ENCODE measurements around the gene ANAPC2.

Gene ANAPC2

DNA sequence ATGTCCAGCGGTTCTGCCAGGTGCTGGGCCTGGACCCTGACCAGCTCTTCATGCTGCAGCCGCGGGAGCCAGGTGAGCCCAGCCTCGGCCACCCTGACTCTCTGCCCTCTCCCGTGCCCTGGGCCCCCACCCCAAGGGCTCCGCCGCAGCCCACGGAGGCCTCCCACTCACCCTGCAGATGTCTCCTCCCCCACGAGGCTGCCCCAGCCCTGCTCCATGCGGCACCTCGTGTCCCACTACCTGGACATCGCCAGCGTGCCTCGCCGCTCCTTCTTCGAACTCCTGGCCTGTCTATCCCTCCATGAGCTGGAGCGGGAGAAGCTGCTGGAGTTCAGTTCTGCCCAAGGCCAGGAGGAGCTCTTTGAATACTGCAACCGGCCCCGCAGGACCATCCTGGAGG is 26.3 kb upstream of the ANAPC2 start:
- DNase-seq (ENCODE audit: low read depth), result no peak

- no peak for DNase-seq (ENCODE audit: low read depth)
Measured at GRCh38 chr9:137213160-137214060, 25.1 kb upstream of the ANAPC2 start.

DNA sequence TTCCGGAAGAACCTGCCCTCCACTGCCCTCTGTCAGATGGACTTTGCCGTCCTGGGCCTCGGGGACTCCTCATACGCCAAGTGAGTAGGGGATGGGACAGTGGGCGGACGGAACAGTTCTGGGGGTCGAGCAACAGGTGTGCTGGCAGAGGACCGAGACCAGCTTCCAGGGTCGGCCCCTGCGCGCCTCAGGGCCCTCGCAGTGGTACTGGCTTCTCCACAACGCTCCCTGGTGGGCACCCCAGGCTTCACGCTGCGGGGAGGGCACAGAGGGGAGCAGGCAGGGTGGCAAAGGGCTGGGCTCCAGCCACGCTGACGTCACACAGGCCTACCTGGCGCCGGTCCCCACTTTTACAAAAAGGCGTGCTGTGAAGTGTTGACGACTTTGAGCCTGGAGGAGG is 24.2 kb upstream of the ANAPC2 start:
- DNase-seq (ENCODE audit: low read depth), result no peak

GRCh38 chr9:137211532-137211931 is 23.2 kb upstream of the ANAPC2 start:
- no peak for DNase-seq (ENCODE audit: low read depth)

DNA sequence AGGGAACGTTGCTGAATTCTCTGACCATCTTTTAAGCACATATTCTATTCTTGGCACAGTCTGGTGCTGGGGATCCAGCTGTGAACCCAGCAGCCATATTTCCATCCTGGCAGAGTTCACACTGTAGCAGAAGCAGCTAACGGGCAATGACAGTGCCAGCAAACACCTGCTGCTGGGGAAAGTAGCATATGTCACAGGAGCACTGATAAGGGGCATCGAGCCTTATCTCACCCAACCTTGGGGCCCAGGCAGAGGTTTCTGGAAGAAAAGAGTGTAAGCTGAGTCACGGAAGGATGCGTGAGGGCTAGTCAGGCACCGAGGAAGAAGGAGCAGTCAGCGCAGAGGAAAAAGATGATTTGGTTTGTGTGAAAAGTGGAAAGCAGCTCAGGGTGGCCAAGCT is 18.2 kb upstream of the ANAPC2 start:
- DNase-seq (ENCODE audit: low read depth), result no peak

DNA sequence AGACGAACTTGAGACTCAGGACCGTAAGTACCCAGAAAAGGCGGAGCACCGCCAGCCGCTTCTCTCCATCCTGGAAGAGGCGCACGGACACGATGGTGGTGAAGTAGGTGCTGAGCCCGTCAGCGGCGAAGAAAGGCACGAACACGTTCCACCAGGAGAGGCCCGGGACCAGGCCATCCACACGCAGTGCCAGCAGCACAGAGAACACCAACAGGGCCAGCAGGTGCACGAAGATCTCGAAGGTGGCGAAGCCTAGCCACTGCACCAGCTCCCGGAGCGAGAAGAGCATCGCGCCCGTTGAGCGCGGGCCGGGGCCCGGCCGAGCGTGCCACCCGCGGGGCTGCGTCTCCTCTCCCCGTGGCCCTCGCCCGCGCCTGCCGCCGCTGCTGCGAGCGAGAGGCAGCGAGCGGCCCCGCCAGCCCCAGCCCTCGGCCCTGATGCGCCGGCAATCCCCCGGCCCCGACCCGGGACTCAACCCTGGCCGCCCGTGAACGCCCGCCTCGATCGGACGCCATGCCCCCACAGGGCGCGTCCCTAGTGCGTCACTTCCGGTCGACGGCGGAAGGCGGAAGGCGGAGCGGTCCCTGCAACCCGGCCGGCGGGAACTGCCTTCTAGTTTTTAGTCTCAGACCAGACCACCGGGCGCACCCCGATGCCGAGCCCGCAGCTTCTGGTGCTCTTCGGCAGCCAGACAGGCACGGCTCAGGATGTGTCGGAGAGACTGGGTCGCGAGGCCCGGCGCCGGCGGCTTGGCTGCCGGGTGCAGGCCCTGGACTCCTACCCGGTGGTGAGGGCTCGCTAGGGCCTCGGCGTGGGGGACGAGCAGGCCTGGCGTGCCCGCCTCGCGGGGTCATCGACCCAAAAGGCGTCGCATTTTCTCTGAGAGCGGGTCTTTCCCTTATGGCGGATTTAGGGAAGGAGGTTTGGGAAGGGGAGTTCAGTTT is 17.0 kb upstream of the ANAPC2 start, which contains the start of the genes NDOR1 and TMEM203:
Gene NDOR1 (plus strand): TSS at position 575 of the 944 bp plus-strand sequence. CDS start 78 bp downstream, at position 653.
Gene TMEM203 (minus strand): TSS at position 523 of the 944 bp plus-strand sequence. CDS start 234 bp downstream, at position 289.
- DNase-seq (ENCODE audit: low read depth), result peak; percentile 42

DNA sequence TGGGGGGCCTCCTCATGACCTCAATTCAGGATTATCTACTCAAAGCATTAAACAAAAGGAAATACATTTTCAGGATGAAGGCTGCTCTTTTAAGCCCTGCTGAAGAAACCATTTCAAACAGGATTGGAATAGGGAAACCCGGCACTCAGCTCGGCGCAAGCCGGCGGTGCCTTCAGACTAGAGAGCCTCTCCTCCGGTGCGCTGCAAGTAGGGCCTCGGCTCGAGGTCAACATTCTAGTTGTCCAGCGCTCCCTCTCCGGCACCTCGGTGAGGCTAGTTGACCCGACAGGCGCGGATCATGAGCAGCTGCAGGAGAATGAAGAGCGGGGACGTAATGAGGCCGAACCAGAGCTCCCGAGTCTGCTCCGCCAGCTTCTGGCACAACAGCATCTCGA is 16.4 kb upstream of the ANAPC2 start:
- no peak for DNase-seq (ENCODE audit: low read depth)

- no peak for DNase-seq (ENCODE audit: low read depth)
Measured at GRCh38 chr9:137202966-137203365, 14.6 kb upstream of the ANAPC2 start.

DNA sequence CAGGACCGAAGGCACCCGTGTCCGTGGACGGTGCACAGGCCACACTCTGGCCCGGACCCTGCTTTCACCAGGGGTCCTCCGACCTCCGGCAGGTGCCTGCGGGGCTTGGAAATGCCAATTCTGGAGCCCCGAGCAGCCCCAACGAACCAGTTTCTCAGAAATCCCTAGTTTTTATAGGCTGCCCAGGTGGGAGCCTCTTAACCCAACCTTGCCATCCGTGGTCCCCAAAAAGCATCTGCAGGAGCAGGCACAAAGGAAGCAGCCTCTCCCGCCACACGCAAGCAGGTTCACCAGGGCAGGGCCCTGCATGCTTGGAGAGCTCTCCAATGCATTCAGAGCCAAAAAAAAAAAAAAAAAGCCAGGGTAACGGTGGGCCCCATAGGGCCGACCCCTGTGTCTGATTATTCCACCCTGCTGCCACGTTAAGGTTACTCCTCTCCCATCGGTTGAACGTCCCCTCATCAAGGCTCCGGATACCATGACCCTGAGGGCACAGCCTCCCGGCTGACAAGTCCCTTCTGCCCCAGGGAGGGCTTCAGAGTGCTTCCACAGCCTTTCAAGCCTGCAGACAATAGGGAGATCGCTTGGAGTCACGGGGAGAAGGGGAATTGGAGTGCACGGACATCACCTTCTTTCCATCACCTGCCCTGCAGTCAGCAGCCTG is 13.0 kb upstream of the ANAPC2 start:
- no peak for DNase-seq (ENCODE audit: low read depth)

DNA sequence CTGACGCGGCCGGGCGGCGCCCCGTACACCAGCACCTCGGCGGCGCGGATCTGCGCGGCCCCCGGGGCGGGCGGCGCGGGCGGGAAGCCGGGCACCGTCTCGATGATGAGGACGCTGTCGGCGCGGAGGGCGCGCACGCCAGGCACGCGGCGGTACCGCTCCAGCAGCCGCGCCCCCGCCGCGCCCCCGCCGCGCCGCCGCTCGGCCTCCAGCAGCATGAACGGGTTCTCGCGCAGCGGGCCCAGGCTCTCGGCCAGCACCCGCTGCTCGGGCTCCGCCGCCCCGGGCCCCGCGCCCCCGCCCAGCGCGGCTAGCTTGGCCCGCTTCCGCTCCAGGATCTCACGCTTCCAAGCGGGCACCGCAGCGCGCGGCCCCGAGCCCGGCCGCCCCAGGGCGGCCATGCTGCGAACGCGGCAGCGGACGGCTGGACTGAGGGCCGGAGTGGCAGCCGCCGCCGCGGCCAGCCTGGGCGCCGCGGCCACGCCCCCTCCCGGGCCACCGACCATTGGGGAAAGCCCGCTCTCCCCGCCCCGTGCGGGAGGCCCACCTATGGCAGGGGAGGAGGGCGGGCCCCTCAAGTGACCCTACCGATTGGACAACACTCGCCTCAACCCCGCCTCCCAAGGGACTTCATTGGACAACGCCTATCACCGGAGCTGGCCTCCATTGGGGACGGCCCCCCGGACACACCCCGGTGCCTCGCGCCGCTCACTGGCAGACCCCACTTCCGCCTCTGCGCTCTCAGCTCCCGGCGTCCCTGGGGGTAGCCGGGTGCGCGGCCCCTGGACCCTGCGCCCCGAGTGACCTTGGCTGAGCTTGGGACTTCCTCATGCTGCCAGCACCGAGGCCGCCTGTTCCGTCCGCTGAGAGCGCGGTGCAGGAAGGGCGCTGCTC is 12.2 kb upstream of the ANAPC2 start, which contains the start of gene TPRN:
Gene TPRN (minus strand): TSS at position 431 of the 894 bp plus-strand sequence. CDS start 30 bp downstream, at position 401.
- DNase-seq (ENCODE audit: low read depth), result peak; percentile 82

GRCh38 chr9:137199411-137200121 is 11.2 kb upstream of the ANAPC2 start:
- no peak for DNase-seq (ENCODE audit: low read depth)

DNA sequence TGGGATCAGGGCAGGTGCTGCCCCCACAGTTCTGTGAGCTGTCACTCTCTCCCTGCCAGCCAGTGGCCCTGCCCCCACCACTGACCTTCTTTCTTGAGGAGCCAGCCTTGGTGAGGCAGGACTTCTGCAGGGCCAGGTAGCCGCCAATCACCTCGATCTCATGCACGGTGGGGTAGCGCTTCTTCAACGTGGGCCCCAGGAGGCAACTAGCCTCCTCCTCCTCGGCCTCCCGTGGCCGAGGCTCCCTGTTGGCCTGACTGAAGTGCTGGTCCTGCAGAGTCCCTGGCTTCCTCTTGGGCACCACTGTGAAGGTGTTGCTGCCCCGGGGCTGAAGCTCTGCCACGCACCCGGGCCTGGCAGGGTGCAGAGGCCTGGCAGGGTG is 10.5 kb upstream of the ANAPC2 start:
- no peak for DNase-seq (ENCODE audit: low read depth)

DNA sequence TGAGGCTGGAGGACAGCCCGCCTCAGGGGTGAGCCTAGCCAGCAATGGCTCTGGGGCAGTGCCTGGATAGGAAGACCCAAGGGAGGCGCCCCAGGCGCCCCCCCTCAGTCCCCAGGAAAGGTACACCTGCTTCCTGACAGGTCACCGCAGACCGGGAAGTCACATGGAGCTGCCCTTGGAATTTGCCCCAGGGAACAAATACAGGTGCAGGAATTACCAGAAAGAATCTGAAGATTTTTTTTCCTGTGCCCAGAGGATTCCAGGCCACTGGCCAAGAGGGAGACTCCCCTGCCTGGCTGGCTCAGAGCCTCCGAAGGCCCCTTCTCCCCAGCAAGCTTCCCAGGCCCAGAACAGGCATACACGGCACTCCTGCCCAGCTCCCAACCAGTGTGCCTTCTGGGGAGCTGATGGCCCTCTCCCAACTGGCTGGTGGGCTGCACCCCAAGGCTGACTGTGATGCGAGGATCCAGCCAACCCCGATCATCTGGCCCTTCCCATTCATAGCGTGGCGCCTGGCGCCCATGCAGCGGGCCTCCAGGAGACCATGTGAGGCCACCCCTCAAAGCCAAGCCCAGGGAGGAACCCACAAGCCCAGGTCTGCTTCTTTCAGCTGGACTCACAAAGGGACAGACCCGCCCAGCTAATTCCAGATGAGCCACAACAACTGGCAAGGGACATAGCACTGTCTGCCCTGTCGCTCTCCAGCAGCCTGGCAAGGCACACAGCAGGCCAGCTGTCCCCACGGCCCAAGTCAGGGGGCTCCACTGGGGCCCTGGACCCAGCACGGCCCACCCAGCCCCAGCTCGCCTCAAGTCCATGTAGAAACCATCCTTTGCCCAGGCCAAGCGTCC is 9.9 kb upstream of the ANAPC2 start:
- no peak for DNase-seq (ENCODE audit: low read depth)

DNA sequence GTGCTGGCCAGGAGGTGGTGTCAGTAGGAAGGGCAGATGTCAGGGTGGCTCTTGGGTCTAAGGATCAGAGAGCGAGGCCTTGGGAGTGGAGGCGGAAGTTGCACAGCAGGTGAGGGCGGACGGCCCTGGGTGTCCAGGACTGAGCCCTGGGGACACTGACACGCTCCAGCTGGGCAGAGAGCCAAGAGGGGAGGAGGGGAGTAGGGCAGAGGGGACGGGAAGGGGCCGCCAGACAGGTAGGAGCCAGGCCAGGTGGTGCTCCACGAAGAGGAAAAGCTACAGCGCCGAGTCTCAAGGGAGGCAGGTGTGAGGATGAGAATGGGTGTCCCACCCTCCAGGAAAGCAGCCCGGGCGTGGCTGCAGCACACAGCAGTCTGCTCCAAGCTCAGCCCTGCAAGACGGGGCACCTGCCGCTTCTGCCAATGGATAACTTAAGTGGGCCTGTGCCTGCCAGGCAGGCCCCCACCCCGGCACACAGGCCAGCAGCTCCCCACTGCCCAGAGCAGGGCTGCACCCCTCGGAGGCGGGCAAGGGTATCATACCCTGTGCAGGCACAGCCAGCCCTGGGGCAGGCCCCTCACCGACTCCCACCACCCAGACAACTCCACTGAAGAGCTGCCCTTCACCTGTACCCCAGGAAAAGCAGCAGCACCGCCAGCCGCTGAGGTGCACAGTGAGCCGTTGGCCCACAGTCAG is 7.3 kb upstream of the ANAPC2 start:
- DNase-seq (ENCODE audit: low read depth), result no peak

DNA sequence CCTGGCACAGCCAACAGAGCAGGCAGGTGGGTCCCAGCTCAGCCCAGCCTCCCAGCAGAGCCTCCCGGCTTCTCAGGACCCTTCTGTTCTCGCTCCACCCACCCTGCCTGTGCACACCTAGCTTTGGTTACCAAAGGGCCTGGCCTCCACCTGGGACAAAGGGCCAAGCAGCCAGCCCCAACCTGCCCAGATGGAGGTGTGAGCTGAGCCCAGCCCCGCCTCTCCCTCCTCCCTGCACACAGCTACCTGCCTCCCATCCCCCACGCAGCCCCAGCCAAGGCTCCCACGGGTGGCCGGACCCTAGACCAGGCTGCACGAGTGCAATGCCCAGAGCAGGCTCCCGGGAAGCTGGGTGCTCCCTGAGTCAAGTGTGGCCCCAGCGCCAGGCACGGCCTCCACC is 6.5 kb upstream of the ANAPC2 start:
- DNase-seq (ENCODE audit: low read depth), result no peak

GRCh38 chr9:137194388-137194787 is 6.0 kb upstream of the ANAPC2 start:
- DNase-seq (ENCODE audit: low read depth), result no peak

GRCh38 chr9:137193771-137194170 is 5.4 kb upstream of the ANAPC2 start:
- DNase-seq (ENCODE audit: low read depth), result no peak

- DNase-seq (ENCODE audit: low read depth), result no peak
Measured at GRCh38 chr9:137192859-137193258, 4.5 kb upstream of the ANAPC2 start.

GRCh38 chr9:137192448-137192780 is 4.1 kb upstream of the ANAPC2 start:
- DNase-seq (ENCODE audit: low read depth), result no peak

Measured in HS-27A (cell line).